Smooth muscle cell (in vitro differentiated cells): ENCODE data around the gene SETD2. TPM values are rescaled to one million over a fixed set of nuclear protein-coding genes. Genes with fewer than 3 reads are reported as not detected.

Experiments
- DNase-seq: peaks from one replicate; lab custom pipeline; 2025; ENCODE audit not compliant: unreplicated experiment; lab: John Stamatoyannopoulos, UW
- H2AFZ ChIP-seq: fragments of 200-600 bp; sonication (generic); 2 replicates; pipeline ENCODE4 v1.6.0; 2016; ENCODE audit warnings: antibody characterized with exemption, low read depth, mild to moderate bottlenecking
- H3F3A ChIP-seq: fragments of 200-600 bp; sonication (generic); 2 replicates; pipeline ENCODE4 v1.6.0; 2017; ENCODE audit warnings: antibody characterized with exemption, low read depth
- H3K27ac ChIP-seq: fragments of 200-600 bp; sonication (generic); 2 replicates; pipeline ENCODE4 v1.5.1; 2016; ENCODE audit warnings: low read depth, mild to moderate bottlenecking
- H3K27me3 ChIP-seq: fragments of 200-600 bp; sonication (generic); 2 replicates; pipeline ENCODE4 v1.6.1; 2016; ENCODE audit warnings: low read depth, mild to moderate bottlenecking
- H3K36me3 ChIP-seq: fragments of 200-600 bp; sonication (generic); 2 replicates; pipeline ENCODE4 v1.5.1; 2016; ENCODE audit warnings: low read depth
- H3K4me1 ChIP-seq: fragments of 200-600 bp; sonication (generic); 2 replicates; pipeline ENCODE4 v1.5.1; 2016; ENCODE audit warnings: low read depth
- H3K4me2 ChIP-seq: fragments of 200-600 bp; sonication (generic); 2 replicates; pipeline ENCODE4 v1.6.0; 2016; ENCODE audit warnings: mild to moderate bottlenecking
- H3K4me3 ChIP-seq: fragments of 200-600 bp; sonication (generic); 2 replicates; pipeline ENCODE4 v1.5.1; 2016; ENCODE audit warnings: mild to moderate bottlenecking
- H3K79me2 ChIP-seq: fragments of 200-600 bp; sonication (generic); 2 replicates; pipeline ENCODE4 v1.6.0; 2016; ENCODE audit warnings: low read depth, mild to moderate bottlenecking
- H3K9ac ChIP-seq: fragments of 200-600 bp; sonication (generic); 2 replicates; pipeline ENCODE4 v1.6.0; 2016; ENCODE audit warnings: low read depth
- H3K9me3 ChIP-seq: fragments of 200-600 bp; sonication (generic); replicated peaks from 2 replicates; pipeline ENCODE4 v1.5.1; 2016; ENCODE audit warnings: low read depth
- H4K20me1 ChIP-seq: fragments of 200-600 bp; sonication (generic); 2 replicates; pipeline ENCODE4 v1.6.0; 2016; ENCODE audit warnings: low read depth
- CTCF ChIP-seq: fragments of 200-600 bp; sonication (generic); IDR thresholded peaks from 2 replicates; pipeline ENCODE4 v1.5.1; 2017; ENCODE audit warnings: borderline replicate concordance, mild to moderate bottlenecking, antibody characterized with exemption; ENCODE audit not compliant: insufficient read depth, poor library complexity, severe bottlenecking
- WGBS: methylation state at CpG from one replicate; pipeline ENCODE4 v1.1.7; 2016; ENCODE audit warnings: low lambda C conversion rate; 5-methylcytosine and 5-hydroxymethylcytosine counted together
- polyA plus RNA-seq: library from polyadenylated mRNA; unstranded; fragments of >200 nt; fragmentation: Nextera tagmentation; extraction: Ambion mirVana; gene quantifications from 2 replicates; pipeline ENCODE4 v1.2.1, GENCODE V29; 2016
- total RNA-seq: library from RNA; depleted of rRNA; stranded (reverse); fragments of >200 nt; gene quantifications from 2 replicates; pipeline ENCODE4 v1.2.3, GENCODE V29; 2014

SETD2 gene
- total and polyA plus RNA-seq, 2 experiments from 2014 or later: 8.3 to 28.4 TPM

DNA sequence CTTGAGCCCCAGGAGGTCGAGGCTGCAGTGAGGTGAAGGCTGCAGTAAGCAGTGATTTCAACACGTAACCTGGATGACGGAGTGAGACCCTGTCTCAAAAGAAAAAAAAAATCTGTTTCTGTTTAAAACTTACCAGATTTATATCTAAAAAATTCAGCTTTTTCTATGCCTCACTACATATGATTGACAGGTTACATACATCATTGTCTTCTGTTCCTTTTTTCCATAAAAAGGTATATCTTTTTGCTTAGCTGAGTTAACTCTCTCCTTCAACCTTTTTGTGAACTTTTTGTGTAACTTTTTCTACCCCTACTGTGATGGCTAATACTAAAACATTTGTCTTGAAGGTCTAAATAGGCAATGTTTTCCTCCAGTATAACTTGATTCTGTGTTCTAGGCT lies 38.6 kb upstream of the SETD2 start:
- Histone ChIP-seq H3K27me3 (no peaks in the 10 kb centered on the region), H3K36me3 (no peaks in the 10 kb centered on the region), H3K4me1 (no peaks in the 10 kb centered on the region), H3K79me2 (no peaks in the 10 kb centered on the region), H3K9me3 (no peaks in the 10 kb centered on the region), H3K27ac (no peak overlapping the region), H4K20me1 (no peaks in the 10 kb centered on the region), H3K4me3 (no peak overlapping the region), H3F3A (no peaks in the 10 kb centered on the region), H3K4me2 (no peak overlapping the region), H3K9ac (no peak overlapping the region), H2AFZ (no peak overlapping the region)
- DNase-seq: no peak
- no peak for TF ChIP-seq CTCF
- WGBS: 98% methylated on average over 3 of the region's 3 CpGs

DNA sequence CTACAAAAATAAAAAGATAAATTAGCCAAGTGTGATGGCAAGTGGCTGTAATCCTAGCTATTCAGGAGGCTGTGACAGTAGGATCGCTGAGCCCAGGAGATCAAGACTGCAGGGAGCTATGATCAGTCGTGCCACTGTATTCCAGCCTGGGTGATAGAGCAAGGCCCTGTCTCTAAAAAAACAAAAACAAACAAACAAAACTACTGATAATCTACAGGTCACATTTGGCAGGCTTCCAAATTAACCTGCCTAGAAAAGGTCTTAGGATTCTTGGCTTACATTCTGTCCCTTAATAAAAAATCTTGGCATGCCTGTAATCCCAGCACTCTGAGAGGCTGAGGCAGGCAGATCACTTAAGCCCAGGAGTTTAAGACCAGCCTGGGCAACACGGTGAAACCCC lies 33.4 kb upstream of the SETD2 start:
- Histone ChIP-seq H3K4me1 (no peaks in the 10 kb centered on the region), H3K4me2 (no peak overlapping the region), H3F3A (no peaks in the 10 kb centered on the region), H3K9me3 (no peaks in the 10 kb centered on the region), H3K4me3 (no peak overlapping the region), H3K36me3 (no peaks in the 10 kb centered on the region), H3K79me2 (no peaks in the 10 kb centered on the region), H3K27me3 (no peaks in the 10 kb centered on the region), H3K27ac (no peak overlapping the region), H2AFZ (no peak overlapping the region), H4K20me1 (no peaks in the 10 kb centered on the region), H3K9ac (no peak overlapping the region)
- 85% methylated on average over 3 of the region's 3 CpGs for WGBS
- DNase-seq: no peak
- no peak for TF ChIP-seq CTCF

- H3K4me1 ChIP-seq: no peaks in the 10 kb centered on the region
- no peak overlapping the region for H3K4me3 ChIP-seq
- no peak overlapping the region for H3K9ac ChIP-seq
- no peak overlapping the region for H3K4me2 ChIP-seq
- H4K20me1 ChIP-seq: no peaks in the 10 kb centered on the region
- H3K27me3 ChIP-seq: no peaks in the 10 kb centered on the region
- H3K79me2 ChIP-seq: no peaks in the 10 kb centered on the region
- no peaks in the 10 kb centered on the region for H3K36me3 ChIP-seq
- H3F3A ChIP-seq: no peaks in the 10 kb centered on the region
- TF ChIP-seq CTCF: no peak
- H3K27ac ChIP-seq: no peak overlapping the region
- no peaks in the 10 kb centered on the region for H3K9me3 ChIP-seq
- no peak for DNase-seq
- H2AFZ ChIP-seq: no peak overlapping the region
- 96% methylated on average over 2 of the region's 2 CpGs for WGBS
Measured at GRCh38 chr3:47194994-47195393, 31.1 kb upstream of the SETD2 start.
